Effector CD8-positive, alpha-beta T cell (primary cell): ENCODE results near the gene DNAAF1.
"Not testable (repeated sequence)": the region's sequence is repeated elsewhere in the genome, so short reads cannot be mapped to it uniquely, and the experiment has no call there.

Experiments
- DNase-seq: peaks from one replicate; lab custom pipeline; 2025; lab: John Stamatoyannopoulos, UW

The DNAAF1 gene

DNA sequence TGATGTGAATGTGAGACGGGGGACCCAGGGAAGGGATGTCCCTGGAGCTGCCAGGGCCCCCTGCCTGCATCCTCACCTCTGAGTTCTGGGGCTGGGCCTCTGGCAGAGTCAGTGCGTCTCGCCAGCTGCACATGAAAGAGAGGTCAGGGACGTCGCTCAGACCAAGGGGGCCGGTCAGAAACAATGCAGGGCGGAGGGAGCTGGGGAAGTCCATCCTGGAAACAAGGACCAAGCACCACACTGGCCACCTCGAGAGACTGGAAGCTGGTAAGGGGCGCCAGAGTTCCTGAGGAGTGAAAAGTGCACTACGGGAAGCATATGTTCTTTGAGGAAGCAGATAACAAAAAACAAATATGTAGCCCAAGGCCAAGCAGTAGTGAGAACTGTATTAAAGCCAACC lies 39.7 kb downstream of the DNAAF1 start:
- DNase-seq: no peak

GRCh38 chr16:84186685-84187437 lies 41.8 kb downstream of the DNAAF1 start, which contains the start of gene TAF1C:
TSS of gene TAF1C (minus strand) at chr16:84187057. CDS start at chr16:84184988, 2,069 bp downstream.
- peak; percentile 84 for DNase-seq

DNA sequence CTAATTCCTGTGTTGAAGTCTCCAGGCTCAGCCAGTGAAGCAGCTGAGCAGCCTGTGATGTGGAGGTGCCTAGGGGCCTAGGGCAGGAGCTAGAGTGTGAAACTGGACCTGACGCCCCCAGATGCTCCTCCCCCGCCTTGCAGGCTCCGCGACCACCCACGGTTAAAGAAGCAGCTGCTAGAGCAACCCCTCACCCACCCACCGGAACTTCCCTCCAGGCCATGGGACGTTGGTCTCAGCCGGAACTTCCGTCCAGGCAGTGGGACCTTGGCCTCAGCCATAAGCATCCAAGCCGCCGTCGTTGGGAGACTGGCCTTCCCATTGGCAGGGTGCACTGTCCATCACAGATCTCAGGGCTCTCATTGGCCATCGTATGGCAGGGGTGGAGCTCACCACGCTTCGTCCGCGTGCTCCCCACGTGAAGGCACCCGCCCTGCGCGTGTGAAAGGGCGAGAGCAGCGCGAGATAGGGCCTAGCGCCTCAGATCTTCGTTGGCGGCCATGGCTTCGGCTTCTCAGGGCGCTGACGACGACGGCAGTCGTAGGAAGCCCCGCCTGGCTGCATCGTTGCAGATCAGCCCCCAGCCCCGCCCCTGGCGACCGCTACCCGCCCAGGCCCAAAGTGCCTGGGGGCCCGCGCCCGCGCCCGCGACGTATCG lies 45.8 kb downstream of the DNAAF1 start, which contains the start of gene ADAD2:
Gene ADAD2 (plus strand): TSS at position 427 of the 658 bp plus-strand sequence. CDS start 74 bp downstream, at position 501.
- no peak for DNase-seq

DNA sequence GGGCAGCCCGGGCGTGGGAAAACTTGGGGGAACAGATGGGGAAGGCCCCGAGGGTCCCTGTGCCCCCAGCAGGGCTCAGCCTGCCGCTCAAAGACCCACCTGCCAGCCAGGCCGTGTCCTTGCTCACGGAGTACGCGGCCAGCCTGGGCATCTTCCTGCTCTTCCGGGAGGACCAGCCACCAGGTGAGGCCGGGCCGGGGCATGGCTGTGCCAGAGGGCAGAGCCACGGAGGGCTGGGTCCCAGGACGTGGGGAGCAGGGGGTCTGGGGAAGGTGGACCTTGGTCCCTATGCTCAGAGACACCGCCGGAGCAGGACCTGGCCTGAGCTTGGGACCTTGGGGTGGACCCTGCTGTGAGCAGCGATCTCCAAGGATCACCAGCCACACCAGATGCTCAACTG lies 46.4 kb downstream of the DNAAF1 start:
- no peak for DNase-seq

DNA sequence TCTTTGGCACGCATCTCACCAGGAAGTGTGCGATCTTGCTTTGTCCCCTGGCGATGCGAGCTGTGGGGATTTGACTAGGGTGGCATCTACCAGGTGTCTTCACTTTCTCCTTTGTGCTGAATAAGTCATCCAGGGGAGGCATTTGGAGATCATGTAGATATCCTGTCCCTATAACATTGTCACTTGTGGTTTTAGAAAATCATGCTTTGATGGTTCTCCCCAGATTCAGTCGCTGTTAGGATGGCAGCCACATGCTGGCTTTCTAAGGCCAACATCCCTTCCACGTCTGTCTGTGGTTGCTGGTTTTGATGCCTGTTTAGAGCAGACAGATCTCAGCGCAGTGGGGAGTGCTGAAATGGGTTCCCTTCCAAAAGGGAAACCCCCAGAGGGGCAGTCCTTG lies 48.4 kb downstream of the DNAAF1 start:
- DNase-seq: no peak

DNA sequence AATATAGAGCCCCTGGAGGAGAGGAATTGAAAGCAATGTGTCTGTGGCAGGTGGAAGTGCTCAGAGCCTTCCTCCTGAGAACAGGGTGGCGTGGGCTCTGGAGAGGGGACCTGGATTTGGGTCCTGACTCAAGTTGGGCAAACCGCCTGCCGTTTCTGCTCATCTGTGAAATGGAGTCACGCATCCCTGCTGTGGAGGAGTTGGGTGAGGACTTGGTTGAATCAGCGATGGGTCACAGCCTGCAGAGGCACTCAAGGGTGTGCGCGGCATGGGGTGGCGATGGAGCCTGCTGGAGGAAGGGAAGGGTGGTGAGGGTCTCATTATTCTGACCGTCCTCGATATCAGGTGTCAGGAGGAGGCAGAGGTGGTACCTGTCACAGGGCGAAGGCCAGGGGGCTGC lies 48.9 kb downstream of the DNAAF1 start:
- DNase-seq: no peak

DNA sequence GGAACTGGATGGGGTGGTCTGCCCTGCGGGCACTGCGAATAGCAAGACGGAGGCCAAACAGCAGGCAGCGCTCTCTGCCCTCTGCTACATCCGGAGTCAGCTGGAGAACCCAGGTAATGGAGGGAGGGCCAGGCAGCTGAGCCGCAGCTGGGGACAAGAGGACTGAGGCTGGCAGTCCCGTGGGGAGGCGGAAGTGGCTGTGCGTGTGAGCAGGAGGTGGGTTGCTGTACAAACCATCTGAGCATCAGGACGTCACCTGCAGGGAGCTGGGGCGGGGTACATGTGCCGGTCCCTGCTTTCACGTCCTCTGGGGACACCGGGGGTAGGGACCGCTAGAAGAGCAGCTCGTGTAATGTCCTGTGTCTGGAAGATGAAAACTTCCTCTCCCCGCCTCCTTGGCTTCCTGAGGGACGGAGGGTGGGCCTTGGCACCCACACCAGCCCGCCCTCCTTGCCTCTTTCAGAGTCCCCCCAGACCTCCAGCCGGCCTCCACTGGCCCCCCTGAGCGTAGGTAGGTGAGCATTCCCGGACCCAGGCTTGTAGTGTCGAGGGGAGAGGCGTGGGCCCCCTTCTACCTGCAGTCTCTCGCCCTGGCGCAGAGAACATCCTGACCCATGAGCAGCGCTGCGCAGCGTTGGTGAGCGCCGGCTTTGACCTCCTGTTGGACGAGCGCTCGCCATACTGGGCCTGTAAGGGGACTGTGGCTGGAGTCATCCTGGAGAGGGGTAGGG lies 49.5 kb downstream of the DNAAF1 start:
- no peak for DNase-seq

DNA sequence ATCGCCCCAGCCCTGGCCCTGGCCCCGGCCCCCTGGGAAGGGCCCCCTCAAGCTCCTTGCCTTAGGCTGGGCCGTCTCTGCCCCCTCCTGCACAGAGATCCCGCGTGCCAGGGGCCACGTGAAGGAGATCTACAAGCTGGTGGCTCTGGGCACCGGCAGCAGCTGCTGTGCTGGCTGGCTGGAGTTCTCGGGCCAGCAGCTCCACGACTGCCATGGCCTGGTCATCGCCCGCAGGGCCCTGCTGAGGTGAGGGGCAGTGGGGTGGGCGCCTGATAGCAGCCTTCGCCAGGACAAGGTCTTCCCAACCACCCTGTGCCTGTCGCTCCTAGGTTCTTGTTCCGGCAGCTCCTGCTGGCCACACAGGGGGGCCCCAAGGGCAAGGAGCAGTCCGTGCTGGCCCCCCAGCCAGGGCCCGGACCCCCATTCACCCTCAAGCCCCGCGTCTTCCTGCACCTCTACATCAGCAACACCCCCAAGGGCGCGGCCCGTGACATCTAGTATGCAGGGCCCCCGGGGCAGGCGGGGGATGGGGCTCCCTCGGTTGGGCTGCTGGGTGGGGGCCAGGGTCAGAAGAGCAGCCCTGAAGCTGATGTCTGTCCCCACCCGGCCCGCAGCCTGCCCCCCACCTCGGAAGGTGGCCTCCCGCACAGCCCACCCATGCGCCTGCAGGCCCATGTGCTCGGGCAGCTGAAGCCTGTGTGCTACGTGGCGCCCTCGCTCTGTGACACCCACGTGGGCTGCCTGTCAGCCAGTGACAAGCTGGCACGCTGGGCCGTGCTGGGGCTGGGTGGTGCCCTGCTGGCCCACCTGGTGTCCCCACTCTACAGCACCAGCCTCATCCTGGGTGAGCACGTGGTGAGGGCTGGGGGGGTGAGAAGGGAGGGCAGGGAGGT lies 50.3 kb downstream of the DNAAF1 start:
- DNase-seq: no peak

GRCh38 chr16:84196101-84196500 lies 51.0 kb downstream of the DNAAF1 start:
- DNase-seq: no peak

DNA sequence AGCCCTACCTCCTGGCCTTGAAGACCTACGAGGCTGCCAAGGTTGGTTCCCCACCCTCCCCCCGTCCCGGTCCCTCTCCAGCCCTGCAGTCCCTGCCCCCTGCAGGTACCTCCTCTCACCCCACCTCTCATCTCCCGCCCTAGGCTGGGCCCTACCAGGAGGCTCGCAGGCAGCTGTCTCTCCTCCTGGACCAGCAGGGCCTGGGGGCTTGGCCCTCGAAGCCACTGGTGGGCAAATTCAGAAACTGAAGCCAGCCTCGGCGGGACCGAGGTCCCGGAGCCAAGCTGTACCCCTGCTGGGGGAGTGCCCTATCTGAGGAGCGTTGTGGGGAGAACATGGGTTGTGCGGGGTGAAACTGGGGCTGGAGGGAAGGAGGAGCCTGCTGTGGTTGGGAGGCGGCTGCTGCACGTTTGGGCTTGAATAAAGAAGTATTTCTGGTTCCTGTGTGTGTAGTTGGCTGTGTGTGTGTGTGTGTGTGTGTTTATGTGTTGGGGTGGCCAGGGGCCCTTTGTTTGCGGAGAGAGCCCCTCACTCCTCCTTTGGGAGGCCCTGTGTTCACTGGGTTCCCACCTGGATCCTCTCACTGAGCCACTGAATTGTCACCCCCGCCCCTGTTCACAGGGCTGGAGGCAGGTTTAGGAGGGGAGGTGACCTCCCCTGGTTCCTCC lies 51.8 kb downstream of the DNAAF1 start:
- DNase-seq: no peak

GRCh38 chr16:84197466-84198128 lies 52.5 kb downstream of the DNAAF1 start:
- DNase-seq: no peak

DNA sequence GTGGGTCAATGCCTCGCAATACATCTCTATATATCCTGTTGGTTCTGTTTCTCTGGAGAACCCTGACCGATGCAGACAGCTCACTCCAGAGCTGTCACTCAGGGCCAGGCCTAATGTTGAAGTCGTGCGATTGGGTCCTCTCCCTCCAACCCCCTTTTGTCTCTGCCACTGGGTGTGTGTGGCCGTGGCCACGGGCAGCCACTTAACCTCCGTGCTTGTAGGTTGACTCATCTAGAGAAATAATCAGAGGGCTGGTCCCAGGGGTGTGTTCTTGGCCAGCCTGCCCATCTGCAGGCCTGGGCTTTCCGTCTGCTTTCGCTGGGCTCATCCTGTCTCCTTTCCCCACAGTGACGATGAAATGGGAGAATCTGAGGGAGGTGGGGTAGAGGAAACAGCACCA lies 53.3 kb downstream of the DNAAF1 start:
- no peak for DNase-seq

DNA sequence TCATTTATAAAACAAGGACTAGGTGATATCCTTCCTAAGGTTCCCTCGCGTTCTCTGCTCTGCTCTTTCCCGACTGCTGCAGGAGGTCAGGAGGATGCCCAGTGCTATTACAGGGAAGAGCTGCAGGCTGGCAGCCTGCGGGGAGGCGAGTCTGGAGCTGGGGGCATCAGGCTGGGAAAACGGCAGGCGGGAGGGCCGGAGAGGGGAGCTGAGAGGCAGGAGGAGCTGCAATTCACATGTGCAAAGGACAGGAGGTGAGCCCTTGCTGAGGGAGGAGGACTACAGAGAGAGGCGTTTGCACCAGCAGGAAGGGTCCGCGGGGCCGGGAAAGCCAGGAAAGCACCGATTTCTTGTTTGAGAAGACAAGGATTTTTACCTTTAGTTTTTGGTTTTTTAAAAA lies 54.0 kb downstream of the DNAAF1 start:
- no peak for DNase-seq

- no peak for DNase-seq
These were observed 54.8 kb downstream of the DNAAF1 start for GRCh38 chr16:84199861-84200260.

DNA sequence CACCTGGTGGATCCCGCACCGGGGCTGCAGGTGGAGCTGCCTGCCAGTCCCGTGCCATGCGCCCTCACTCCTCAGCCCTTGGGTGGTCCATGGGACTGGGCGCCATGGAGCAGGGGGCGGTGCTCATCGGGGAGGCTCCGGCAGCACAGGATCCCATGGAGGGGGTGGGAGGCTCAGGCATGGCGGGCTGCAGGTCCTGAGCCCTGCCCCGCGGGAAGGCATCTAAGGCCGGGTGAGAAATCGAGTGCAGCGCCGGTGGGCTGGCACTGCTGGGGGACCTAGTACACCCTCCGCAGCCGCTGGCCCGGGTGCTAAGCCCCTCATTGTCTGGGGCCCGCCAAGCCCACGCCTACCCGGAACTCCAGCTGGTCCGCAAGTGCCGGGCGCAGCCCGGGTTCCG lies 59.4 kb downstream of the DNAAF1 start:
- not testable (repeated sequence) for DNase-seq

GRCh38 chr16:84205123-84205522 lies 60.0 kb downstream of the DNAAF1 start:
- DNase-seq: not testable (repeated sequence)

GRCh38 chr16:84205976-84206691 lies 61.0 kb downstream of the DNAAF1 start:
- DNase-seq: no peak

- no peak for DNase-seq
These were observed 62.1 kb downstream of the DNAAF1 start for GRCh38 chr16:84207251-84207650.

- DNase-seq: no peak
These were observed 62.8 kb downstream of the DNAAF1 start for GRCh38 chr16:84207879-84208278.

GRCh38 chr16:84209989-84210388 lies 64.9 kb downstream of the DNAAF1 start:
- no peak for DNase-seq
